ENCODE data around the gene CATSPERZ. TPM values are rescaled to one million over a fixed set of nuclear protein-coding genes. Genes with fewer than 3 reads are reported as not detected.
A peak's percentile ranks its signal among the peaks of the same experiment; 100 is the strongest.

The CATSPERZ gene
- total and polyA plus RNA-seq, 2 of the 13 experiments (the other 11 are each of a cell fraction or from before 2014, with no cell fraction given), result 0.22 to 0.48 TPM

GRCh38 chr11:64250415-64251015, 49.6 kb upstream of the CATSPERZ start:
- Histone ChIP-seq H4K20me1 (ENCODE audit: insufficient read depth, low read length) (no peaks in the 10 kb centered on the region), H3K36me3 (replicated peaks in 1 of 2; ENCODE audit: control insufficient read depth in 1 of 2, insufficient read depth in 2 of 2, low read length in 2 of 2) (0 out of 5 replicates have a peak, but pooled peaks cover under 1 to 1% of the 10 kb centered on the region in 2 experiments), H3K79me2 (ENCODE audit: insufficient read depth, low read length) (peaks cover 17% of the 10 kb centered on the region), H3K9me3 (ENCODE audit: low read length) (no peaks in the 10 kb centered on the region), H3K4me1 (ENCODE audit: insufficient read depth, low read length) (peaks cover 51% of the 10 kb centered on the region), H2AFZ (ENCODE audit: low read length) (no peak overlapping the region), H3K27ac (ENCODE audit: extremely low read length, insufficient read depth, low read length) (no peak overlapping the region), H3K4me2 (ENCODE audit: low read depth, low read length) (peak overlapping the region; percentile 100), H3K4me3 (replicated peaks in 1 of 3; ENCODE audit: insufficient read depth in 1 of 3, low read depth in 2 of 3, low read length in 3 of 3) (peak overlapping the region; percentile 68 to 88 (median 83)), H3K27me3 (ENCODE audit: control insufficient read depth in 1 of 2, insufficient read depth in 2 of 2, low read length in 2 of 2) (no peaks in the 10 kb centered on the region; a peak in 1 of 5 replicates), H3K9ac (ENCODE audit: insufficient read depth, low read depth, low read length) (peak overlapping the region; percentile 55; the same call in 1 of the 2 replicates)
- FAIRE-seq (no peak), ATAC-seq (peak; percentile 1; the same call in 2 of the 3 replicates), DNase-seq (ENCODE audit: low spot score) (no peak)
- CTCF ChIA-PET (ENCODE audit: low intra/inter-chr PET ratio, low total read pairs), result no interaction called here
- 37% methylated on average over 7 of the region's 13 CpGs for WGBS (ENCODE audit: low lambda C conversion rate)
- POLR2A ChIA-PET, result interaction anchor here (0.9 to 2.0 kb wide), 7 partner anchors 9 to 69 kb away, joined by 3 to 14 read pairs (median 5); partner anchors contain the start of genes FKBP2 and PRDX5
- no TSS peak for BruUV-seq (replicated peaks)
- in situ Hi-C loops (cut with HindIII; ENCODE audit: extremely low pct_ligation_motif_present, low pct_unique_long_range_greater_than_20kb), result no loop called here
- intact Hi-C loops (cut with micrococcal nuclease; ENCODE audit: unreplicated experiment), result loop anchor here (2.0 kb wide), 2 partner anchors 18 to 60 kb away; no protein-coding TSS in a partner anchor
- TF ChIP-seq ZC3H13 (CRISPR knock-in tag; IDR thresholded peaks at IDR 0.05) (0 out of 2 replicates have a peak, but pooled peaks have one; percentile 33), ZNF430 (CRISPR knock-in tag; IDR thresholded peaks at IDR 0.05) (no peak), MTF2 (CRISPR knock-in tag; IDR thresholded peaks at IDR 0.05; ENCODE audit: borderline replicate concordance) (no peak), ZNF124 (CRISPR knock-in tag; IDR thresholded peaks at IDR 0.05) (no peak), KLF6 (CRISPR knock-in tag; IDR thresholded peaks at IDR 0.05) (no peak), MTA3 (CRISPR knock-in tag; IDR thresholded peaks at IDR 0.05) (no peak), KDM2A (CRISPR knock-in tag; IDR thresholded peaks at IDR 0.05; ENCODE audit: borderline replicate concordance, low read depth) (no peak), AGO1 (IDR thresholded peaks at IDR 0.05; ENCODE audit: low read depth, low read length, poor library complexity, severe bottlenecking) (peak; percentile 37), GATAD2A (CRISPR knock-in tag; IDR thresholded peaks at IDR 0.05) (no peak), TFDP1 (CRISPR knock-in tag; IDR thresholded peaks at IDR 0.05; ENCODE audit: borderline replicate concordance) (no peak), RARA (CRISPR knock-in tag; IDR thresholded peaks at IDR 0.05) (no peak), MTF1 (CRISPR knock-in tag; IDR thresholded peaks at IDR 0.05) (no peak), KMT2A (CRISPR knock-in tag; IDR thresholded peaks at IDR 0.05) (no peak), FOSL1 (CRISPR knock-in tag; IDR thresholded peaks at IDR 0.05; ENCODE audit: borderline replicate concordance) (no peak), ZNF281 (CRISPR knock-in tag; IDR thresholded peaks at IDR 0.05; ENCODE audit: borderline replicate concordance) (0 out of 2 replicates have a peak, but pooled peaks have one; percentile 32), ATF7-NPFF (CRISPR knock-in tag; IDR thresholded peaks at IDR 0.05; ENCODE audit: low read depth) (0 out of 2 replicates have a peak, but pooled peaks have one; percentile 44), POGK (CRISPR knock-in tag; conservative IDR thresholded peaks at IDR 0.05) (0 out of 2 replicates have a peak, but pooled peaks have one; percentile 28), TARDBP (CRISPR knock-in tag; IDR thresholded peaks at IDR 0.05) (no peak)

Measured in HepG2 (cell line).